ENCODE data around the gene SEC61B.
"Not testable (repeated sequence)": the region's sequence is repeated elsewhere in the genome, so short reads cannot be mapped to it uniquely, and the experiment has no call there.

Gene SEC61B

DNA sequence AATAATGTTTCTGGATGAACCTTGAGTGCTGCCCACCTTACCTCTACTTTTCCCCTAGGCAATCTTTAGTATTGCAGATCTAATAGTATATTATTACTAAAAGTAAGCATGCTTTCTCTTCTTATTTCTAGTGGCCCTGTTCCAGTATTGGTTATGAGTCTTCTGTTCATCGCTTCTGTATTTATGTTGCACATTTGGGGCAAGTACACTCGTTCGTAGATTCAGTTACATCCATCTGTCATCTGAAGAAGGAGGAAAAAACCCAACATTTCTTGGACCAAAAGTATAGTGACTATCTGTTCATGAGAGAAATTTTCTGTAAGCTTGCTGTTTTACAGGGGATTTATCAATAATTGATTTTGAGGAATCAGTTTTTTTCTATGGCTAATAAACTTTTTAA lies 8.1 kb downstream of the SEC61B start:
- TF ChIP-seq, protein P1, sequence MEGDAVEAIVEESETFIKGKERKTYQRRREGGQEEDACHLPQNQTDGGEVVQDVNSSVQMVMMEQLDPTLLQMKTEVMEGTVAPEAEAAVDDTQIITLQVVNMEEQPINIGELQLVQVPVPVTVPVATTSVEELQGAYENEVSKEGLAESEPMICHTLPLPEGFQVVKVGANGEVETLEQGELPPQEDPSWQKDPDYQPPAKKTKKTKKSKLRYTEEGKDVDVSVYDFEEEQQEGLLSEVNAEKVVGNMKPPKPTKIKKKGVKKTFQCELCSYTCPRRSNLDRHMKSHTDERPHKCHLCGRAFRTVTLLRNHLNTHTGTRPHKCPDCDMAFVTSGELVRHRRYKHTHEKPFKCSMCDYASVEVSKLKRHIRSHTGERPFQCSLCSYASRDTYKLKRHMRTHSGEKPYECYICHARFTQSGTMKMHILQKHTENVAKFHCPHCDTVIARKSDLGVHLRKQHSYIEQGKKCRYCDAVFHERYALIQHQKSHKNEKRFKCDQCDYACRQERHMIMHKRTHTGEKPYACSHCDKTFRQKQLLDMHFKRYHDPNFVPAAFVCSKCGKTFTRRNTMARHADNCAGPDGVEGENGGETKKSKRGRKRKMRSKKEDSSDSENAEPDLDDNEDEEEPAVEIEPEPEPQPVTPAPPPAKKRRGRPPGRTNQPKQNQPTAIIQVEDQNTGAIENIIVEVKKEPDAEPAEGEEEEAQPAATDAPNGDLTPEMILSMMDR (conservative IDR thresholded peaks at IDR 0.05): no peak

GRCh38 chr9:99231711-99232110 lies 9.6 kb downstream of the SEC61B start:
- TF ChIP-seq, protein P1 (conservative IDR thresholded peaks at IDR 0.05): peak; percentile 62
- H3K27ac ChIP-seq: no peak overlapping the region

More for the DNA sequence above, 8.1 kb downstream of the SEC61B start:
- H3K27ac ChIP-seq: no peak overlapping the region

DNA sequence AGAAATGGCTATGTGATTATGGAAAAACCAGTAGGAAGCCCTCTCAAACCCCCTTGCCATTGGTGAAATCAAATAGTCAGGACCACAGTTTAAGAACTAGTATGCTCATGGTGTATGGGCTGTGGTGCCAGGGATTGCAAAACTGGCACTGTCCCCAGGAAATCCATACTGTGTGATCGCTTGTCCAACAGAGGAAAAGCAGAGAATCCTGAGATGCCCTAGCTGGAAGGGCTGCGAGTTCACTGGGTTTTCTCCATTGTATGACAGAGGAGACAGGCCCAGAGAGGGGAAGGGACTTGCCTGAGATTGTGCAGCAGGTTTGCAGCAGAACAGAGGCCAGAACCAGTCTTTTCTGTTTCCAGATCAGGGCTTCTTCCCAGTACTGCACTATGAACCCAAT lies 12.5 kb downstream of the SEC61B start:
- TF ChIP-seq, protein P1 (conservative IDR thresholded peaks at IDR 0.05): no peak
- H3K27ac ChIP-seq: no peak overlapping the region

DNA sequence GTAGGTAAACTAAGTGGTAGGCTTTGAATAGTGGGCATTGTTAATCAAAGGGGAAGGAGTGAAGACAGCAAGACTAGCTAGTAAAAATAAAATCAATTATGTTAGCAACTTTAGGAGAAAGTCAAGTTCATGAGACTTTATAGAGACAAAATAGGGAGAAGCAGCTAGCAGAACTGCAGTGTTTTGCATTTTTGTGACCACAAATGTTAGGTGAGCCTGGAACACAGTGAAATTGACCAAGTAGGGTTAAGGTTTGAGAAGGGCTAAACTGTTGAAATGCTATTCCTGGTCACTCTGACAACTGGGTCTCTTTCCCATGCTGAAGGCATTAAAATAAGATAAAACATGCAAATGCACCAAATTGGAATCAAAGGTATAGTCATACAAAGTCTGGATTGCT lies 13.0 kb downstream of the SEC61B start:
- TF ChIP-seq, protein P1 (conservative IDR thresholded peaks at IDR 0.05): no peak
- no peak overlapping the region for H3K27ac ChIP-seq

DNA sequence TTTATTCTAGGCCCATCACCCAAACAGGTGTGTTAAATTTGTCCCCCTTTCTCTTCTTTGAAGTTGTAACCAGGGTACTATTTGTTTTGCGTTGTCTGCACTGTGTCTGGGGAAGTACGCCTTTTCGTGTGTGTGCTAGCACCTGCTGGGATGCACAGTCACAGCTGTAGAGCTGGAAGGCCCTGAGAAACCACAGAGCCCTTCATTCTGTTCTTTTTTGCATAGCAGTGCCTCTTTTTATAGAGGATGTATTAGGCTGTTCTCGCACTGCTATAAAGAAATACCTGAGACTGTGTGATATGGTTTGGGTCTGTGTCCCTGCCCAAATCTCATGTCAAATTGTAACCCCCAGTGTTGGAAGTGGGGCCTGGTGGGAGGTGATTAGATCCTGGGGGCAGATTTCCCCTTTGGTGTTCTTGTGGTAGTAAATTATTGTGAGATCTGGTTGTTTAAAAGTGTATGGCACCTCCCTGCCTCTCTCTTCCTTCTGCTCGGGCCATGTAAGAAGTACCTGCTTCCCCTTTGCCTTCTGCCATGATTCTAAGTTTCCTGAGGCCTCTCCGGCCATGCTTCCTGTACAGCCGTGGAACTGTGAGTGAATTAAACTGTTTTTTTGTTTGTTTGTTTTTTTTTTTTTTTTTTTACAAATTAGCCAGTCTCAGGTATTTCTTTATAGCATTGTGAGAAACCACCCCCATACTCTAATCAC lies 14.0 kb downstream of the SEC61B start:
- TF ChIP-seq, protein P1 (conservative IDR thresholded peaks at IDR 0.05): no peak
- H3K27ac ChIP-seq: no peak overlapping the region

GRCh38 chr9:99237356-99237755 lies 15.3 kb downstream of the SEC61B start:
- TF ChIP-seq, protein P1 (conservative IDR thresholded peaks at IDR 0.05): no peak
- no peak overlapping the region for H3K27ac ChIP-seq

GRCh38 chr9:99237849-99238248 lies 15.8 kb downstream of the SEC61B start:
- not testable (repeated sequence) for H3K27ac ChIP-seq

DNA sequence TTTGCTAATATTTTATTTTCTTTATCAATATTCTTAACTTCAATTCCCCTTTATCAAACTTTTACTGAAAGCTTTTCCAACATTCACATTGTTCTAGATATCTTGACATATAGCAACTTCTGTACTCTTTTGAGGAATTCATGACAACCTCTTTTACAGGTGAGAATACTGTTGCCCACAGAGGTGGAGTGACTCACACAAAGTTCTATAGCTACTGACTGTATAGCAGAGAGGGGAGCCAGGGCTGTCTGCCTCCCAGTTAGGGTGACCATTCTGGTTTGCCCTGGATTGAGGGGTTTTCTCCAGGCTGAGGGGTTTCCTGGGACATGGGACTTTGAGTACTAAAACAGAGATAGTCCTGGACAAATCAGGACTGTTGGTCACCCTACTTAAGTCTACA lies 16.2 kb downstream of the SEC61B start:
- TF ChIP-seq, protein P1 (conservative IDR thresholded peaks at IDR 0.05): no peak
- H3K27ac ChIP-seq: no peak overlapping the region
